Karpas-422 (cell line): Measurements from ENCODE around the gene MRAS. TPM values are rescaled to one million over a fixed set of nuclear protein-coding genes. Genes with fewer than 3 reads are reported as not detected.

Experiments used
- DNase-seq: peaks from one replicate; pipeline ENCODE4 v3.0.0-alpha.2; 2015
- H2AFZ ChIP-seq: fragments of 200-600 bp; sonication (generic); 2 replicates; pipeline ENCODE4 v1.6.1; 2014; ENCODE audit warnings: antibody characterized with exemption, low read length, mixed read lengths
- H3K27ac ChIP-seq: fragments of 200-600 bp; sonication (generic); 2 replicates; pipeline ENCODE4 v1.5.1; 2014; ENCODE audit warnings: mild to moderate bottlenecking, low read length, moderate library complexity
- H3K27me3 ChIP-seq: fragments of 200-600 bp; sonication (generic); 2 replicates; pipeline ENCODE4 v1.6.1; 2014; ENCODE audit warnings: low read length, mixed read lengths
- H3K36me3 ChIP-seq: fragments of 200-600 bp; sonication (generic); 2 replicates; pipeline ENCODE4 v1.6.1; 2014; ENCODE audit warnings: low read length, mixed read lengths; ENCODE audit not compliant: insufficient read depth
- H3K4me1 ChIP-seq: fragments of 200-600 bp; sonication (generic); 2 replicates; pipeline ENCODE4 v1.6.1; 2014; ENCODE audit warnings: mild to moderate bottlenecking, low read length, mixed read lengths
- H3K4me2 ChIP-seq: fragments of 200-600 bp; sonication (generic); 2 replicates; pipeline ENCODE4 v1.6.1; 2014; ENCODE audit warnings: low read length, low read depth, mild to moderate bottlenecking; ENCODE audit not compliant: poor library complexity, severe bottlenecking
- H3K4me3 ChIP-seq: fragments of 200-600 bp; sonication (generic); 2 replicates; pipeline ENCODE4 v1.5.1; 2014; ENCODE audit warnings: mild to moderate bottlenecking, antibody characterized with exemption, low read length, mixed read lengths
- H3K79me2 ChIP-seq: fragments of 200-600 bp; sonication (generic); 2 replicates; pipeline ENCODE4 v1.6.1; 2014; ENCODE audit warnings: mild to moderate bottlenecking, low read length, mixed read lengths
- H3K9ac ChIP-seq: fragments of 200-600 bp; sonication (generic); 2 replicates; pipeline ENCODE4 v1.6.0; 2014; ENCODE audit warnings: low read length
- H3K9me2 ChIP-seq: fragments of 200-600 bp; sonication (generic), shearing (Covaris generic); replicated peaks from 2 replicates; pipeline ENCODE4 v1.6.0; 2014; ENCODE audit warnings: mild to moderate bottlenecking, low read length, moderate library complexity; ENCODE audit not compliant: insufficient read depth
- H3K9me3 ChIP-seq: fragments of 300-700, 200-600 bp; sonication (generic); 2 replicates; pipeline ENCODE4 v1.6.1; 2014; ENCODE audit warnings: low read length, mixed read lengths
- H4K20me1 ChIP-seq: fragments of 200-600 bp; sonication (generic); 2 replicates; pipeline ENCODE4 v1.6.1; 2014; ENCODE audit warnings: mild to moderate bottlenecking, antibody characterized with exemption, low read length, low read depth; ENCODE audit not compliant: insufficient read depth
- total RNA-seq: library from RNA; depleted of rRNA; stranded (reverse); fragments of >200 nt; shearing (Covaris generic); gene quantifications from 2 replicates; pipeline ENCODE4 v1.2.3, GENCODE V29; 2014; ENCODE audit warnings: low replicate concordance; rRNA removed

MRAS gene
- total RNA-seq, result not detected in 2 replicates

GRCh38 chr3:138347960-138348753 lies at the start of gene MRAS:
MRAS (plus strand) TSS chr3:138348579; CDS start chr3:138372884, 24,305 bp downstream.
- Histone ChIP-seq H3K9ac (no peak within 1 kb of the TSS), H3K9me3 (no peaks in the 10 kb centered on the region), H2AFZ (no peak within 1 kb of the TSS), H3K27ac (no peak within 1 kb of the TSS), H4K20me1 (no peaks in the 10 kb centered on the region), H3K9me2 (no peaks in the 10 kb centered on the region), H3K79me2 (no peaks in the 10 kb centered on the region), H3K4me3 (no peak within 1 kb of the TSS), H3K4me1 (no peaks in the 10 kb centered on the region), H3K36me3 (no peaks in the 10 kb centered on the region), H3K4me2 (no peak within 1 kb of the TSS), H3K27me3 (no peaks in the 10 kb centered on the region)
- no peak for DNase-seq

GRCh38 chr3:138300647-138301046 lies 47.7 kb upstream of the MRAS start:
- H4K20me1 ChIP-seq, result no peaks in the 10 kb centered on the region
- H3K27me3 ChIP-seq, result no peaks in the 10 kb centered on the region
- no peaks in the 10 kb centered on the region for H3K9me2 ChIP-seq
- H3K36me3 ChIP-seq, result peaks cover 21% of the 10 kb centered on the region
- no peak overlapping the region for H3K9ac ChIP-seq
- no peak for DNase-seq
- no peak overlapping the region for H3K27ac ChIP-seq
- no peaks in the 10 kb centered on the region for H3K79me2 ChIP-seq
- no peak overlapping the region for H3K4me2 ChIP-seq
- no peaks in the 10 kb centered on the region for H3K9me3 ChIP-seq
- H3K4me1 ChIP-seq, result no peaks in the 10 kb centered on the region
- H3K4me3 ChIP-seq, result no peak overlapping the region
- H2AFZ ChIP-seq, result no peak overlapping the region

DNA sequence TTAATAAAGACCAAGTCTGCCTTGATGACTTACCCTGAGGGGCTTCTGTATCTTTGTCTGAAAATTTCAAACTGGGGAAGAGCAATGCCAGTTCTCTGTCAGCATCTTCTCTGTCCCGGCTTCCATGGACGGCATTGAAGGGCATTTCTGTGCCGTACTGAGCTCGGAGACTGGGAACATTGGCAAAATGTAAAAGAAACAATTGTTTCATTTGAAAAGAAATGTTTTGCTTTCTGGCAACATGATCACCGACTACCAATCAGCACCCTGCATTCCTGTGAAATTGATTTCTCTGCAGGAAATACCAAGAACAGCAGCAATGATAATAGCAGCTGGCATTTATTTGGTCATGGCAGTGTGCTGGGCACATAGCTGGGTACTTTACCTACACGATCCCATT lies 44.9 kb upstream of the MRAS start:
- Histone ChIP-seq H3K79me2 (no peaks in the 10 kb centered on the region), H3K9me3 (no peaks in the 10 kb centered on the region), H3K27me3 (no peaks in the 10 kb centered on the region; the same call in 1 of the 2 replicates), H3K4me1 (no peaks in the 10 kb centered on the region), H3K9ac (no peak overlapping the region), H3K36me3 (peaks cover 3% of the 10 kb centered on the region), H3K4me2 (no peak overlapping the region), H3K27ac (no peak overlapping the region), H2AFZ (no peak overlapping the region), H3K9me2 (no peaks in the 10 kb centered on the region), H3K4me3 (no peak overlapping the region), H4K20me1 (no peaks in the 10 kb centered on the region)
- DNase-seq, result no peak

GRCh38 chr3:138307899-138308298 lies 40.5 kb upstream of the MRAS start:
- no peak overlapping the region for H3K27ac ChIP-seq
- no peaks in the 10 kb centered on the region for H3K79me2 ChIP-seq
- H2AFZ ChIP-seq, result no peak overlapping the region
- no peak overlapping the region for H3K9ac ChIP-seq
- H3K4me2 ChIP-seq, result no peak overlapping the region
- no peaks in the 10 kb centered on the region; the same call in 1 of the 2 replicates for H3K36me3 ChIP-seq
- H3K4me3 ChIP-seq, result no peak overlapping the region
- H3K9me3 ChIP-seq, result no peaks in the 10 kb centered on the region
- H3K27me3 ChIP-seq, result no peaks in the 10 kb centered on the region; the same call in 1 of the 2 replicates
- DNase-seq, result no peak
- H4K20me1 ChIP-seq, result no peaks in the 10 kb centered on the region
- H3K4me1 ChIP-seq, result no peaks in the 10 kb centered on the region
- no peaks in the 10 kb centered on the region for H3K9me2 ChIP-seq

- Histone ChIP-seq H3K9me2 (no peaks in the 10 kb centered on the region), H2AFZ (no peak overlapping the region), H3K27ac (no peak overlapping the region), H3K79me2 (no peaks in the 10 kb centered on the region), H3K4me1 (no peaks in the 10 kb centered on the region), H3K9me3 (no peaks in the 10 kb centered on the region), H3K27me3 (no peaks in the 10 kb centered on the region; the same call in 1 of the 2 replicates), H3K36me3 (no peaks in the 10 kb centered on the region; the same call in 1 of the 2 replicates), H3K4me3 (no peak overlapping the region), H4K20me1 (no peaks in the 10 kb centered on the region), H3K9ac (no peak overlapping the region), H3K4me2 (no peak overlapping the region)
- DNase-seq, result no peak
These were observed 39.6 kb upstream of the MRAS start for GRCh38 chr3:138308783-138309182.

GRCh38 chr3:138310494-138310893 lies 37.9 kb upstream of the MRAS start:
- no peaks in the 10 kb centered on the region; the same call in 1 of the 2 replicates for H3K27me3 ChIP-seq
- H3K27ac ChIP-seq, result no peak overlapping the region
- no peak overlapping the region for H3K9ac ChIP-seq
- H3K4me1 ChIP-seq, result no peaks in the 10 kb centered on the region
- H3K4me3 ChIP-seq, result no peak overlapping the region
- no peaks in the 10 kb centered on the region for H3K9me3 ChIP-seq
- no peak for DNase-seq
- H3K79me2 ChIP-seq, result no peaks in the 10 kb centered on the region
- no peak overlapping the region for H3K4me2 ChIP-seq
- H3K36me3 ChIP-seq, result no peaks in the 10 kb centered on the region; the same call in 1 of the 2 replicates
- no peaks in the 10 kb centered on the region for H4K20me1 ChIP-seq
- no peak overlapping the region for H2AFZ ChIP-seq
- no peaks in the 10 kb centered on the region for H3K9me2 ChIP-seq

DNA sequence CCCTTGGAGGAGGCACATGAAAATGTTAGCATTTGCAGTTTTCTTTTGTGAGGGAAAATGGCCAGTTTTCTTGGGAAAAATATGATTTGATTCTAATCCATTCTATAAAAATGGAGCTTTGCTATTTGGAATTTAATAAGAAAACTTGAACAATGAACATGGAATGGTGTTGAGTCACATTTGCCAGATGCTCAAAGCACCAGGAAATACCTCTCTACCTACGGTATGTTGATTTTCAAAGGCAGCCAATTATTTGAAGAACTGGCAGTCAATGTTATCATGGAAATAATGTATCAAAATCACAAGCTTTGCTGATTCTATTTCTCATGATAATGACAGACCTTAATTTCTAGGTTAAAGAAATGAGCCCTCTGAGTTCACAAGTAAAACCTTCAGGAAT lies 33.6 kb upstream of the MRAS start:
- H3K36me3 ChIP-seq, result no peaks in the 10 kb centered on the region
- H2AFZ ChIP-seq, result no peak overlapping the region
- no peaks in the 10 kb centered on the region for H3K9me3 ChIP-seq
- no peaks in the 10 kb centered on the region for H3K4me1 ChIP-seq
- no peaks in the 10 kb centered on the region for H4K20me1 ChIP-seq
- no peak for DNase-seq
- H3K79me2 ChIP-seq, result no peaks in the 10 kb centered on the region
- H3K9me2 ChIP-seq, result no peaks in the 10 kb centered on the region
- H3K9ac ChIP-seq, result no peak overlapping the region
- no peak overlapping the region for H3K27ac ChIP-seq
- no peaks in the 10 kb centered on the region for H3K27me3 ChIP-seq
- H3K4me3 ChIP-seq, result no peak overlapping the region
- H3K4me2 ChIP-seq, result no peak overlapping the region

DNA sequence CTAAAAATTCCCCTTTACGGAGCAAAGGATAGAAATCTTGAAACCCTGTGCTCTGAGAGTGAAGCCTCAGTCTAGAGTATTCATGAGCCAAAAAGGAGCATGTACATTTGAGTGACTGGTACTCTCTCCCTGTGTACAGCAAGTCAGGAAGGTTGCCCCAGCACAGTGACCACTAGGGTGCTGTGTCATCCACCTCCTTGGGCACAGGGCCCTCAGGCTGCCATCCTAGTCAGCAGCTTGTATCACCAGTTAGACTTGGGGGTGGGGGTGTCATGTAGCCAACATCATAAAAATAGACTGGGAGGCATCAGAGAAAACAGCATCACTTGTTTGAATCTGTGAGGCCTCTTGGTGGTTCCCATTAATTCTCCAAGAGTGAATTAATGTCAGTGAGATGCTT lies 30.7 kb upstream of the MRAS start:
- Histone ChIP-seq H4K20me1 (no peaks in the 10 kb centered on the region), H3K9ac (no peak overlapping the region), H2AFZ (no peak overlapping the region), H3K4me2 (no peak overlapping the region), H3K9me2 (no peaks in the 10 kb centered on the region), H3K79me2 (no peaks in the 10 kb centered on the region), H3K4me1 (no peaks in the 10 kb centered on the region), H3K4me3 (no peak overlapping the region), H3K27me3 (no peaks in the 10 kb centered on the region), H3K9me3 (no peaks in the 10 kb centered on the region), H3K27ac (no peak overlapping the region), H3K36me3 (no peaks in the 10 kb centered on the region)
- no peak for DNase-seq
